ENCODE measurements around the gene CTDP1.

The CTDP1 gene

DNA sequence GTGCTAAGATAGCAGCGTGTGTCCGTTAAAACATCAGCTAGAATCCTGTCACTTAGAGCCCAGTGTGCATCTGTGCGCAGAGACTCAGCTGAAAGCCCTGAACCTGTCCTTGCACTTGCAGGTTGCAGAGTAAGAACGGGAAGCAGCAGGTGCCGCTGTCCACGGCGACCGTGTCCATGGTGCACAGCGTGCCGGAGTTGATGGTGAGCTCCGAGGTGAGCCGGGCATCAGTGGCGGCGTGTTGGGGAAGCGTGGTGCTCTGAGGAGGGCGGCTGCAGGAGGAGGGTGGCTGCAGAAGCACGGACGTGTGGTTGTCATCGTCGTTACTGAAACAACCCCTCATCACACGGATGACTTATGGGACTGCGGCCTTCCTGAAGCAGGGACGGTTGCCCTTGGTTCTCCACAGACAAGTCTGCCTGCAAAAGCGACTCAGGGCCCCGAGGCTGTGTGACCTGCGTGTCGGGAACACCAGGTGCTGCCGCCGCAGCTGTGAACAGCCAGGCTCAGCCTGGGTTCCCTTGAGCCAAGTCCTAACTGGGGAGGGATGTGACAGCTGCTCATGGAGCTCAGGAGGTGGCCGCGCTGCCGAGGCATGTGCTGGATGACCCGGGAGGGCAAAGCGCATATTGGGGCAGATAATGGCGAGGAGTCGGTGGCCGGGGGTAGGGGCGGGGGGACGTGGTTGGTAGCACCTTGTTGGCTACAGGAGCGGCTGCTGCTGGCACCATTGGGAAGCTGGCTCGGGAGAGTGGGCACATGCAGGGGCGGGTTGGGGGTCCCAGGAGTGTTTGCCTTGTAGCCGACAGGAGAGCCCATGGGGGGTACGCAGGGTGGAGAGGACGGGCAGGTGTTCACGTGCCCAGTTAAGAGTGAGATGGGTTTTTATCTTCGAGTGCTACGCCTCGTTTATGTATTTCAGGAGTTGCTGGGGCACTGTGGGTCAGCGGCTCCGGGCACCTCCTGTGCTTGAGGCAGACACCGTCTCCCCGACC lies 16.6 kb downstream of the CTDP1 start:
- H3K4me3 ChIP-seq (ENCODE audit: low read depth, low read length): no peak overlapping the region

DNA sequence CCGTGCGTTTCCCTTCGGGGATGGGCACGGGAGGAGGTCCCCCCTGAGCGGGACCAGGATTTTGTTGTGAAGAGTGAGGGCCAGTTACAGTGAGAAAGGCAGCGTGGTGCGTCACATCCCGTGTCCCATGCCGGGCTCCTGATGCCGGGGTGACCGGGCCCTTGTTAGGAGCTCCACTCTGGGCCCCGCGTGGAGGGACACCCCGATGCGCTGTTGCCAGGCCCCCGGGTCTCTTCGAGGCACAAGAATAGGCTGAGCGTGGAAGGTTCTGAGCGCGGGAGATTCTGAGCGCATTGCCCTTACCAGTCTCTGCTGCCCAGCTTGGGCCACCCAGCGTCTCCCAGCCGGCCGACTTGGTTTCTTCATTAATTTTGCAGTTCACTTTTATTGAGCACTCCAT lies 17.6 kb downstream of the CTDP1 start:
- H3K4me3 ChIP-seq (ENCODE audit: low read depth, low read length): no peak overlapping the region

- no peak overlapping the region for H3K4me3 ChIP-seq (ENCODE audit: low read depth, low read length)
Measured at GRCh38 chr18:79697976-79698375, 18.4 kb downstream of the CTDP1 start.

- no peak overlapping the region for H3K4me3 ChIP-seq (ENCODE audit: low read depth, low read length)
Measured at GRCh38 chr18:79698668-79699335, 19.2 kb downstream of the CTDP1 start.

DNA sequence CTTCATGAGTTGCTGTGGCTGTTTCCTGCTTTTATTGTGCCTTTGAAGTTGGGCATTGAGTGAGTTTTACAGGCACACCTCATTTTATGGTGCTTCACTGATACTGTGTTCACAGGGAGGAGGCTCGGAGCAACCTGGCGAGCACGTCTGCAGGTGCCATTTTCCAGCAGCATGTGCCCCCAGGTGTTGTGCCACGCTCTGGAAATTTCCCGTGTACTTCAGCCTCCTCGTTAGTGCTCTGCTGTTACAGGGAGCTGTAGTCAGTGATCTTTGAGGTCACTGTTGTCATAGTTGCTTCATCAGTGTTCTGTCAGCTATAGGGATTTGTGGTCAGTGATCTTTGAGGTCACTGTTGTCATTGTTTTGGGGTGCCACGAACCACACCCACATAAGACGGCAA lies 20.1 kb downstream of the CTDP1 start:
- no peak overlapping the region for H3K4me3 ChIP-seq (ENCODE audit: low read depth, low read length)

DNA sequence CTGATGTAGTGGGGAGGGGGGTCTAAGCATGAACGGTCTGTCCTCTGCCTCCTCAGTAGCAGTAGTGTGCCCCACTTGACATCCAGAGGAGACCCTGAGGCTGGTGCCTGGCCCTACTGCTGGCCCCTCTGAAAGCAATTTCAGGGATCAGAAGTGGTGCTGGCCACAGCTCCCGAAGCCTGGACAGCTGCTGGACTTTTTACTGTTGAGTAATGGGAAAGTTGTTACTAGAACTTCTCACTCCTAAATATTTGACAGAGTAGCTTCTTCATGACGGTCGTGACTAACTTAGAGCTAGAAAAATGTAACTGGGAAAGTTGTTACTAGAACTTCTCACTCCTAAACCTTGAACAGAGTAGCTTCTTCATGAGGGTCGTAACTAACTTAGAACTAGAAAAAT lies 23.3 kb downstream of the CTDP1 start:
- no peak overlapping the region for H3K4me3 ChIP-seq (ENCODE audit: low read depth, low read length)

DNA sequence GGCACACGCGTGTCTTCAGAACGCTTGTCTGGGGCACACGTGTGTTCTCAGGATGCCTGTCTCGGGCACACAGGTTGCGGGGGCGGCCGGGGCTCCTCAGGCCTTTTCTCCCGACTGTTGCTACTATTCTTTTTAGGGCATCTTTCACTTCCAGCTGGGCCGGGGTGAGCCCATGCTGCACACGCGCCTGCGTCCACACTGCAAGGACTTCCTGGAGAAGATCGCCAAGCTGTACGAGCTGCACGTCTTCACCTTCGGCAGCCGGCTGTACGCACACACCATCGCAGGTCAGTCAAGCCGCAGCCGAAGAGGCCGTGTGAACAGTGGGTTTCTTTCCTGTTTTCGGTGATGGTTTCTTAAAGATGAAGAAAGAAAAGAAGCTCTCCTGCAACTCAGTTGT lies 25.0 kb downstream of the CTDP1 start:
- H3K4me3 ChIP-seq (ENCODE audit: low read depth, low read length): no peak overlapping the region

GRCh38 chr18:79705272-79705671 lies 25.7 kb downstream of the CTDP1 start:
- H3K4me3 ChIP-seq (ENCODE audit: low read depth, low read length): no peak overlapping the region

GRCh38 chr18:79706006-79706405 lies 26.4 kb downstream of the CTDP1 start:
- no peak overlapping the region for H3K4me3 ChIP-seq (ENCODE audit: low read depth, low read length)

DNA sequence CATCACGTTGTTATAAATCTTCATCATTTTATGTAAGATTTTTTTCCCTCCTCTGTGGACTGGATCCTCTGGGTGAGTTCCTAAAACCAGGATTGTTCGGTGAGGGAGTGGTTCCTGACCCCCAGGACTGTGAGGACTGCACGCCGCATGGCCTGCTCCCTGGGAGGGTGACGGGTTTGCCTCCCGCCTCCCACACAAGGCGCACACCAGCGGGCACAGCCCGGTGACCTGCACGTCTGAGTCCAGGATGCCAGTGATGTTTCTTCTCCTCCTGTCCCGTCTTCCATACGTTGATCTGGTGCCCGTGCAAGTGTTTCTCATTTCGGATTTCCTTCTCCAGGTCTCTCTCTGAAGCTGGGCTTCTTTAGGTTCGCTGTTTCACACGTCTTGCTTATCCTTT lies 27.1 kb downstream of the CTDP1 start:
- no peak overlapping the region for H3K4me3 ChIP-seq (ENCODE audit: low read depth, low read length)

DNA sequence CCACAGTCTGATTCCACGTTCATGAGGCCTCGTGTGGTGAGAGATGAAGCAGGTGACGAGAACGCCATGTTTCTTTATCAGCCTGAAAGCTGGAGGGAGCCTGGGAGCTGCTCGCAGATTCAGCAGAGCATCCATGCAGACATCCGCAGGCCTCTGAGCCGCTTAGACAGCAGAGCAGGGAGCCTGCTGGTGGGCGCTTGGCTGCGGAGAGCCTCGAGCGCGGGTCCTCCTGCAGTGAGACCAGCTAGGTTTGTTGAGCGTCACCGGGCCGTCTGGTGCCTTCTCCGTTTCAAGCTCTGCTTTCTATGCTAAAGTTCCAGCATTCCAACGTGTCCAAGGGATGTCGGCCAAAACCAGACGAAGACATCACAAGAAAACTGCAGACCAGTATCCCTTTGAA lies 27.6 kb downstream of the CTDP1 start:
- no peak overlapping the region for H3K4me3 ChIP-seq (ENCODE audit: low read depth, low read length)

GRCh38 chr18:79707671-79708070 lies 28.1 kb downstream of the CTDP1 start:
- H3K4me3 ChIP-seq (ENCODE audit: low read depth, low read length): no peak overlapping the region

DNA sequence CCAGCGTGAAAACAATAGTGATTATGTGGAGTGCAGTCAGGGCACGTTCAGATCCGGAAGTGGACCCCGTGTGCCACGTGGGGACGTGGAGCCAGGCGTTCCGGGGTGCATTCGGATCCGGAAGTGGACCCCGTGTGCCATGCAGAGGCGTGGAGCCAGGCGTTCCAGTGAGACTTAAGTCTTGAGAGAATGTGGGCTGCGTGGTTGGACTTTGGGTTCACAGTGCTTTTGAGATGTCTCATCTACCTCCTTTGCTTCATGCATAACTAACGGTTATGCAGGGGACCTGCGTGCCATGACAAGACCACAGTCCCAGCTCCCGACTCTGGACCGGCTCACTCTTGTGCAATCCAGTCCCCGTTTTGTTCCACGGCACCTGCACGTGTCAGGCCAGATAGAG lies 28.8 kb downstream of the CTDP1 start:
- H3K4me3 ChIP-seq (ENCODE audit: low read depth, low read length): no peak overlapping the region

- H3K4me3 ChIP-seq (ENCODE audit: low read depth, low read length): no peak overlapping the region
Measured at GRCh38 chr18:79712206-79712857, 32.7 kb downstream of the CTDP1 start.

- H3K4me3 ChIP-seq (ENCODE audit: low read depth, low read length): no peak overlapping the region
Measured at GRCh38 chr18:79713341-79713740, 33.7 kb downstream of the CTDP1 start.

DNA sequence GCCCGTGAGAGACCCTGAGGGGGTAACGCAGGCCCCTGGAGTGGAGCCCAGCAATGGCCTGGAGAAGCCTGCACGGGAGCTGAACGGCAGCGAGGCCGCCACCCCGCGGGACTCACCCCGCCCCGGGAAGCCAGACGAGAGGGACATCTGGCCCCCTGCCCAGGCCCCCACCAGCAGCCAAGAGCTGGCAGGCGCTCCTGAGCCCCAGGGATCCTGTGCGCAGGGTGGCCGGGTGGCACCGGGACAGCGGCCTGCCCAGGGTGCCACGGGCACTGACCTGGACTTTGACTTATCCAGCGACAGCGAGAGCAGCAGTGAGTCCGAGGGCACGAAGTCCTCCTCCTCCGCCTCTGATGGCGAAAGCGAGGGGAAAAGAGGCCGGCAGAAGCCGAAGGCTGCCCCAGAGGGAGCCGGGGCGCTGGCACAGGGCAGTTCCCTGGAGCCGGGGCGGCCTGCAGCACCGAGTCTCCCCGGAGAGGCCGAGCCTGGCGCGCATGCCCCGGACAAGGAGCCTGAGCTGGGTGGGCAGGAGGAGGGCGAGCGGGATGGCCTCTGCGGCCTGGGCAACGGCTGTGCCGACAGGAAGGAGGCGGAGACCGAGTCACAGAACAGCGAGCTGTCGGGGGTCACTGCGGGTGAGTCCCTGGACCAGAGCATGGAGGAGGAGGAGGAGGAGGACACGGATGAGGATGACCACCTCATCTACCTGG lies 35.1 kb downstream of the CTDP1 start:
- no peak overlapping the region for H3K4me3 ChIP-seq (ENCODE audit: low read depth, low read length)

- no peak overlapping the region for H3K4me3 ChIP-seq (ENCODE audit: low read depth, low read length)
Measured at GRCh38 chr18:79715280-79715679, 35.7 kb downstream of the CTDP1 start.

- H3K4me3 ChIP-seq (ENCODE audit: low read depth, low read length): no peak overlapping the region
Measured at GRCh38 chr18:79717059-79717458, 37.5 kb downstream of the CTDP1 start.

GRCh38 chr18:79717555-79718074 lies 38.0 kb downstream of the CTDP1 start:
- no peak overlapping the region for H3K4me3 ChIP-seq (ENCODE audit: low read depth, low read length)

GRCh38 chr18:79718126-79718525 lies 38.5 kb downstream of the CTDP1 start:
- no peak overlapping the region for H3K4me3 ChIP-seq (ENCODE audit: low read depth, low read length)

All from iPS-11a (cell line).